HCT116 (cell line): ENCODE data around the gene RCC1. TPM values are rescaled to one million over a fixed set of nuclear protein-coding genes. Genes with fewer than 3 reads are reported as not detected.

ENCODE experiments used
- total RNA-seq: library from RNA; stranded (reverse); gene quantifications from one replicate; pipeline ENCODE4 v1.2.1, GENCODE V29; 2021; ENCODE audit not compliant: unreplicated experiment

Gene RCC1
- total RNA-seq, 1 experiment from 2014 or later, result 124 TPM

Other genes with a start within 250 kb of the RCC1 start
- gene SESN2, start 246.5 kb upstream of the RCC1 start, total RNA-seq, result 36.8 TPM
- 23.8 TPM for gene MED18, start 177.0 kb upstream of the RCC1 start, total RNA-seq
- 36.0 TPM for gene PHACTR4, start 136.3 kb upstream of the RCC1 start, total RNA-seq
- 29.7 TPM for gene TRNAU1AP, start 47.0 kb downstream of the RCC1 start, total RNA-seq
- not detected for gene RAB42, start 86.2 kb downstream of the RCC1 start, total RNA-seq
- 39.0 TPM for gene TAF12, start 137.0 kb downstream of the RCC1 start, total RNA-seq
- gene RNU11, start 142.6 kb downstream of the RCC1 start, total RNA-seq, result not detected
- 19.8 TPM for gene GMEB1, start 162.7 kb downstream of the RCC1 start, total RNA-seq
- 90.6 TPM for gene YTHDF2, start 230.9 kb downstream of the RCC1 start, total RNA-seq